ENCODE results near the gene PEX7. TPM values are rescaled to one million over a fixed set of nuclear protein-coding genes. Genes with fewer than 3 reads are reported as not detected.

Gene PEX7
- total RNA-seq, 5 donors from 2014 or later (not counting 1 experiment from before 2014, with no cell fraction given), result 4.3 to 5.5 (median 4.9) TPM

- no CpG with 5 or more reads among the region's 3 CpGs for WGBS (ENCODE audit: insufficient coverage)
- no peak overlapping the region for H3K4me3 ChIP-seq (ENCODE audit: control insufficient read depth in 1 of 2, extremely low read depth in 1 of 2, low read length in 1 of 2)
- H3K36me3 Mint-ChIP-seq, result peaks cover 23% of the 10 kb centered on the region
- peaks cover 34 to 37% of the 10 kb centered on the region in 2 donors for H3K27me3 Mint-ChIP-seq
- ATAC-seq (replicated peaks in 1 of 4) (no peak), DNase-seq (no peak)
- peaks cover 19 to 35% of the 10 kb centered on the region in 2 experiments for H3K4me1 ChIP-seq (ENCODE audit: control insufficient read depth in 1 of 2, extremely low read depth in 1 of 2, insufficient read depth in 2 of 2, low read length in 2 of 2)
- no peaks in the 10 kb centered on the region for H3K9me3 ChIP-seq
- ChIA-PET POLR2A (no interaction called here), CTCF (no interaction called here)
- no peaks in the 10 kb centered on the region for H3K9me3 Mint-ChIP-seq
- no peak overlapping the region for H3K4me3 Mint-ChIP-seq
- H3K4me1 Mint-ChIP-seq, result peaks cover 20 to 27% (median 26%) of the 10 kb centered on the region in 3 donors
- H3K27ac ChIP-seq (ENCODE audit: low read length), result no peak overlapping the region
- H3K27me3 ChIP-seq (replicated peaks in 1 of 2; ENCODE audit: control insufficient read depth in 2 of 2, extremely low read depth in 1 of 2, insufficient read depth in 2 of 2, low read length in 1 of 2), result peaks cover 4 to 37% of the 10 kb centered on the region in 2 experiments
- peaks cover 0 to 7% of the 10 kb centered on the region in 2 donors for H3K36me3 ChIP-seq (ENCODE audit: control insufficient read depth in 2 of 2, extremely low read depth in 1 of 2, insufficient read depth in 1 of 2, low read length in 1 of 2)
- H3K27ac Mint-ChIP-seq, result no peak overlapping the region
Observed at GRCh38 chr6:136918706-136919105, 96.3 kb downstream of the PEX7 start.

DNA sequence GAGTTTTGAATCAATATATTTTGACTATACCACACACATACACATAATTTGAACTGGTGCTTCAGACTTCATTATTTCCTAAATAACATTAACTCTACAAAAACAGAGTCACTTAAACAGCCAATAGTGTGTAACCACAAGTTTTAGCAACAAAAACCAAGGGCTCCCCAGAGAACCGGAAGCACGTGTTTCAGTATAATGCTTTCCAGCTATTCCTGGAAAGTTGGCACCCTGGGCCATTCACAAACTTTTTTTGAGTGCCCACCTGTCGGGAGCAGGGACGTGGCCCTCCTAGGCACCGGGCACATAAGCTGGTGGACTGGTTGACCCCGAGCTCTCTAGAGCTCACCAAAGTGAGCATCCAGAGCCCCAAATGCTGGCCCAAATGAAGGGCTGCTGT is 97.8 kb downstream of the PEX7 start:
- Mint-ChIP-seq H3K4me3 (peak overlapping the region; percentile 74 to 81 (median 75)), H3K36me3 (peaks cover 14% of the 10 kb centered on the region), H3K9me3 (no peaks in the 10 kb centered on the region), H3K27ac (no peak overlapping the region), H3K4me1 (peaks cover 25 to 33% (median 32%) of the 10 kb centered on the region in 3 donors), H3K27me3 (peaks cover 45 to 48% of the 10 kb centered on the region in 2 donors)
- no peaks in the 10 kb centered on the region for H3K9me3 ChIP-seq
- no peak overlapping the region for H3K27ac ChIP-seq (ENCODE audit: low read length)
- H3K27me3 ChIP-seq (replicated peaks in 1 of 2; ENCODE audit: control insufficient read depth in 2 of 2, extremely low read depth in 1 of 2, insufficient read depth in 2 of 2, low read length in 1 of 2), result peaks cover 11 to 45% of the 10 kb centered on the region in 2 experiments
- H3K36me3 ChIP-seq (ENCODE audit: control insufficient read depth in 2 of 2, extremely low read depth in 1 of 2, insufficient read depth in 1 of 2, low read length in 1 of 2), result peaks cover 0 to 7% of the 10 kb centered on the region in 2 donors
- ChIA-PET CTCF (interaction anchor here in 1 of 2 donors (0.7 to 1.2 kb wide), 3 partner anchors 58 to 273 kb away, joined by 4 to 5 read pairs (median 4); no protein-coding TSS in a partner anchor), POLR2A (interaction anchor here in 1 of 2 donors (0.7 kb wide), 1 partner anchor 10 kb away, joined by 3 read pairs; no protein-coding TSS in a partner anchor)
- DNase-seq, result no peak
- 5% methylated on average over 6 of the region's 6 CpGs for WGBS (ENCODE audit: insufficient coverage)
- H3K4me1 ChIP-seq (ENCODE audit: control insufficient read depth in 1 of 2, extremely low read depth in 1 of 2, insufficient read depth in 2 of 2, low read length in 2 of 2), result peaks cover 19 to 38% of the 10 kb centered on the region in 2 experiments
- peak in 2 of 4 experiments; percentile 8 to 32 for ATAC-seq (replicated peaks in 1 of 4)
- peak overlapping the region; percentile 23 to 74 for H3K4me3 ChIP-seq (ENCODE audit: control insufficient read depth in 1 of 2, extremely low read depth in 1 of 2, low read length in 1 of 2)

- H3K27ac Mint-ChIP-seq, result peak overlapping the region in 1 of 2 donors; percentile 67
- ATAC-seq (replicated peaks in 1 of 4) (peak in 3 of 4 experiments; percentile 16 to 33 (median 25)), DNase-seq (peak in 2 of 35 experiments; percentile 4 to 20)
- peaks cover 19 to 38% of the 10 kb centered on the region in 2 experiments for H3K4me1 ChIP-seq (ENCODE audit: control insufficient read depth in 1 of 2, extremely low read depth in 1 of 2, insufficient read depth in 2 of 2, low read length in 2 of 2)
- H3K27me3 Mint-ChIP-seq, result peaks cover 47 to 50% of the 10 kb centered on the region in 2 donors
- H3K4me3 Mint-ChIP-seq, result peak overlapping the region; percentile 74 to 81 (median 75)
- peaks cover 0 to 7% of the 10 kb centered on the region in 2 donors for H3K36me3 ChIP-seq (ENCODE audit: control insufficient read depth in 2 of 2, extremely low read depth in 1 of 2, insufficient read depth in 1 of 2, low read length in 1 of 2)
- H3K36me3 Mint-ChIP-seq, result peaks cover 8% of the 10 kb centered on the region
- H3K9me3 Mint-ChIP-seq, result no peaks in the 10 kb centered on the region
- CTCF ChIA-PET, result interaction anchor here in 1 of 2 donors (0.6 to 1.2 kb wide), 2 partner anchors 93 to 274 kb away, joined by 4 to 5 read pairs; no protein-coding TSS in a partner anchor
- no peaks in the 10 kb centered on the region for H3K9me3 ChIP-seq
- 5% methylated on average over 30 of the region's 37 CpGs for WGBS (ENCODE audit: insufficient coverage)
- H3K27me3 ChIP-seq (replicated peaks in 1 of 2; ENCODE audit: control insufficient read depth in 2 of 2, extremely low read depth in 1 of 2, insufficient read depth in 2 of 2, low read length in 1 of 2), result peaks cover 14 to 48% of the 10 kb centered on the region in 2 experiments
- H3K4me3 ChIP-seq (ENCODE audit: control insufficient read depth in 1 of 2, extremely low read depth in 1 of 2, low read length in 1 of 2), result peak overlapping the region; percentile 23 to 74
- POLR2A ChIA-PET, result interaction anchor here in 1 of 2 donors (0.6 kb wide), 1 partner anchor 904 kb away, joined by 4 read pairs; no protein-coding TSS in a partner anchor
- H3K27ac ChIP-seq (ENCODE audit: low read length), result no peak overlapping the region
- peaks cover 25 to 33% (median 32%) of the 10 kb centered on the region in 3 donors for H3K4me1 Mint-ChIP-seq
Observed at GRCh38 chr6:136920671-136921380, 98.4 kb downstream of the PEX7 start.

DNA sequence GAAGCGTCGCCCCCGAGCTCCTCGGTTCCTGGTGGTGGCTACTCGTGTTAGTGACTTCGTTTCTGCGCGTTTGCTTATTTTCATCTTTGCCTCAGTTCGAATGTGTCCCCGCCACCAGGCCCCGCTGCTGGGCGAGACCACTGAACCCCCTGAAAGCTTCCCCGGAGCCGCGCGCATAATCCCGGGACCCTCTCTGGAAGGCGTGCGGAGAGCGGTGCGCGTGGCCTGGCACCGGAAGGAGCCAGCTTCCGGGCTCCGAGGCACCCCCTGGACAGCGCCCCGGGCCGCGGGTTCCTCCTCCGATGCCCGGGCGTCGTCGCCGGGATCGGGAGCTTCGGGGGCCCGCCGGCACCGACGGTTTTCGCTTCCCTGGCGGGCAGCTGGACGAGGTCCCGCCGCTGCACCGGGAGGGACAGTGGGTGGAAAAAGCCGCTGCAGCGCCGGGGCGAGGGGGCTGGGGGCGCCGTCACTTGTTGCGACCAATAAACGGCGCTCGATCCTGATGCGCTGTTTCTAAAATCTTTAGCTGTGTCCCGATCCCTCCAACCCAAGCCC is 99.1 kb downstream of the PEX7 start:
- CTCF ChIA-PET, result interaction anchor here in 1 of 2 donors (0.6 kb wide), 1 partner anchor 93 kb away, joined by 4 read pairs; no protein-coding TSS in a partner anchor
- 1% methylated on average over 59 of the region's 59 CpGs for WGBS (ENCODE audit: insufficient coverage)
- Mint-ChIP-seq H3K36me3 (peaks cover 4% of the 10 kb centered on the region), H3K9me3 (no peaks in the 10 kb centered on the region), H3K27me3 (peaks cover 51 to 56% of the 10 kb centered on the region in 2 donors), H3K27ac (no peak overlapping the region), H3K4me1 (peaks cover 25 to 33% (median 32%) of the 10 kb centered on the region in 3 donors), H3K4me3 (peak overlapping the region; percentile 74 to 81 (median 75))
- Histone ChIP-seq H3K9me3 (no peaks in the 10 kb centered on the region), H3K27ac (ENCODE audit: low read length) (no peak overlapping the region), H3K4me1 (ENCODE audit: control insufficient read depth in 1 of 2, extremely low read depth in 1 of 2, insufficient read depth in 2 of 2, low read length in 2 of 2) (peaks cover 19 to 38% of the 10 kb centered on the region in 2 experiments), H3K27me3 (replicated peaks in 1 of 2; ENCODE audit: control insufficient read depth in 2 of 2, extremely low read depth in 1 of 2, insufficient read depth in 2 of 2, low read length in 1 of 2) (peaks cover 14 to 50% of the 10 kb centered on the region in 2 experiments), H3K36me3 (ENCODE audit: control insufficient read depth in 2 of 2, extremely low read depth in 1 of 2, insufficient read depth in 1 of 2, low read length in 1 of 2) (peaks cover 0 to 5% of the 10 kb centered on the region in 2 donors), H3K4me3 (ENCODE audit: control insufficient read depth in 1 of 2, extremely low read depth in 1 of 2, low read length in 1 of 2) (peak overlapping the region; percentile 23 to 74)
- DNase-seq, result peak in 3 of 35 experiments; percentile 1 to 7 (median 5)
- ATAC-seq (replicated peaks in 1 of 4), result peak in 1 of 4 experiments; percentile 37
- POLR2A ChIA-PET, result interaction anchor here in 1 of 2 donors (0.6 kb wide), 1 partner anchor 903 kb away, joined by 4 read pairs; no protein-coding TSS in a partner anchor

- H3K4me1 Mint-ChIP-seq, result peaks cover 25 to 33% (median 32%) of the 10 kb centered on the region in 3 donors
- no peaks in the 10 kb centered on the region for H3K9me3 Mint-ChIP-seq
- 1% methylated on average over 82 of the region's 86 CpGs for WGBS (ENCODE audit: insufficient coverage)
- ATAC-seq (replicated peaks in 1 of 4), result peak; percentile 33 to 62 (median 39)
- DNase-seq, result peak in 6 of 35 experiments; percentile 4 to 22 (median 16)
- peak within 1 kb of the TSS; percentile 23 to 74 for H3K4me3 ChIP-seq (ENCODE audit: control insufficient read depth in 1 of 2, extremely low read depth in 1 of 2, low read length in 1 of 2)
- H3K4me3 Mint-ChIP-seq, result peak within 1 kb of the TSS; percentile 74 to 81 (median 75)
- H3K27me3 Mint-ChIP-seq, result peaks cover 53 to 56% of the 10 kb centered on the region in 2 donors
- H3K36me3 ChIP-seq (ENCODE audit: control insufficient read depth in 2 of 2, extremely low read depth in 1 of 2, insufficient read depth in 1 of 2, low read length in 1 of 2), result peaks cover 0 to under 1% of the 10 kb centered on the region in 2 donors
- peaks cover 19 to 38% of the 10 kb centered on the region in 2 experiments for H3K4me1 ChIP-seq (ENCODE audit: control insufficient read depth in 1 of 2, extremely low read depth in 1 of 2, insufficient read depth in 2 of 2, low read length in 2 of 2)
- peaks cover 14 to 51% of the 10 kb centered on the region in 2 experiments for H3K27me3 ChIP-seq (replicated peaks in 1 of 2; ENCODE audit: control insufficient read depth in 2 of 2, extremely low read depth in 1 of 2, insufficient read depth in 2 of 2, low read length in 1 of 2)
- POLR2A ChIA-PET, result no interaction called here
- H3K9me3 ChIP-seq, result no peaks in the 10 kb centered on the region
- H3K36me3 Mint-ChIP-seq, result no peaks in the 10 kb centered on the region
- CTCF ChIA-PET, result interaction anchor here in 1 of 2 donors (0.5 kb wide), 1 partner anchor 62 kb away, joined by 3 read pairs; no protein-coding TSS in a partner anchor
- no peak within 1 kb of the TSS for H3K27ac ChIP-seq (ENCODE audit: low read length)
- no peak within 1 kb of the TSS for H3K27ac Mint-ChIP-seq
Observed at GRCh38 chr6:136921936-136922684, 99.7 kb downstream of the PEX7 start, which contains the start of gene SLC35D3. Gene SLC35D3, plus strand, starts transcription at chr6:136922301. Its CDS starts 128 bp downstream, at chr6:136922429.
